ENCODE results near the gene RTN4R. TPM values are rescaled to one million over a fixed set of nuclear protein-coding genes. Genes with fewer than 3 reads are reported as not detected.

Gene RTN4R
- total and polyA plus RNA-seq, 9 of the 15 experiments (the other 6 are each of a cell fraction or from before 2014, with no cell fraction given): 0.04 to 2.8 (median 1.4) TPM; not detected in 3

GRCh38 chr22:20206709-20207215 is 61.4 kb downstream of the RTN4R start (continued):
- TF ChIP-seq ETS2 (tag; IDR thresholded peaks at IDR 0.05; ENCODE audit: borderline replicate concordance, poor library complexity, severe bottlenecking): no peak
- TF ChIP-seq XRCC4 (IDR thresholded peaks at IDR 0.05; ENCODE audit: extremely low read depth, insufficient read depth, insufficient read length): no peak
- TF ChIP-seq ZNF785 (CRISPR knock-in tag; IDR thresholded peaks at IDR 0.05): no peak
- TF ChIP-seq TAF1 (IDR thresholded peaks at IDR 0.05; ENCODE audit: control insufficient read depth, extremely low read depth, insufficient read depth, low read length, severe bottlenecking): peak; percentile 27
- 0 out of 2 replicates have a peak, but pooled peaks have one; percentile 25 for TF ChIP-seq TCF7 (IDR thresholded peaks at IDR 0.05; ENCODE audit: borderline replicate concordance)
- TF ChIP-seq TFAM (CRISPR knock-in tag; conservative IDR thresholded peaks at IDR 0.05): no peak
- peak; percentile 89 for TF ChIP-seq WHSC1 (IDR thresholded peaks at IDR 0.05; ENCODE audit: low read length)
- no peak for TF ChIP-seq ZNF551 (CRISPR knock-in tag; IDR thresholded peaks at IDR 0.05)
- no peak for TF ChIP-seq POLR2A (conservative IDR thresholded peaks at IDR 0.05)
- no peak for TF ChIP-seq ASH1L (IDR thresholded peaks at IDR 0.05; ENCODE audit: borderline replicate concordance, low read depth, partially characterized antibody)
- TF ChIP-seq EGR1 (conservative IDR thresholded peaks at IDR 0.05): no peak
- TF ChIP-seq MTA2 (IDR thresholded peaks at IDR 0.05; ENCODE audit: low read depth): no peak
- peak; percentile 67 for TF ChIP-seq RAD51 (IDR thresholded peaks at IDR 0.05; ENCODE audit: borderline replicate concordance, low read depth)
- TF ChIP-seq VEZF1 (CRISPR knock-in tag; IDR thresholded peaks at IDR 0.05): peak; percentile 49
- no peak for TF ChIP-seq ZNF518B (CRISPR knock-in tag; IDR thresholded peaks at IDR 0.05)
- no peak for TF ChIP-seq ZNF655 (CRISPR knock-in tag; IDR thresholded peaks at IDR 0.05)
- no peak for TF ChIP-seq NR4A1 (CRISPR knock-in tag; IDR thresholded peaks at IDR 0.05)
- TF ChIP-seq NR4A1 (tag; IDR thresholded peaks at IDR 0.05): peak; percentile 21; the same call in 1 of the 2 replicates
- TF ChIP-seq TARDBP (IDR thresholded peaks at IDR 0.05): no peak; the same call in 1 of the 2 replicates
- no peak for TF ChIP-seq HINFP (tag; conservative IDR thresholded peaks at IDR 0.05; ENCODE audit: low read depth)
- 0 out of 2 replicates have a peak, but pooled peaks have one; percentile 24 for TF ChIP-seq RBM14 (IDR thresholded peaks at IDR 0.05; ENCODE audit: borderline replicate concordance, insufficient read depth, low read depth, low read length)
- TF ChIP-seq HDAC1 (IDR thresholded peaks at IDR 0.05): peak in 1 of 2 experiments; percentile 84; a peak in 2 of 4 replicates

Measured in K562 (cell line).